GOT3 (cell line): ENCODE measurements around the gene DRC1.
A peak's percentile ranks its signal among the peaks of the same experiment; 100 is the strongest.

Source experiments
- DNase-seq: peaks from one replicate; lab custom pipeline; 2025; ENCODE audit warnings: mixed read lengths; lab: John Stamatoyannopoulos, UW

The DRC1 gene

DNA sequence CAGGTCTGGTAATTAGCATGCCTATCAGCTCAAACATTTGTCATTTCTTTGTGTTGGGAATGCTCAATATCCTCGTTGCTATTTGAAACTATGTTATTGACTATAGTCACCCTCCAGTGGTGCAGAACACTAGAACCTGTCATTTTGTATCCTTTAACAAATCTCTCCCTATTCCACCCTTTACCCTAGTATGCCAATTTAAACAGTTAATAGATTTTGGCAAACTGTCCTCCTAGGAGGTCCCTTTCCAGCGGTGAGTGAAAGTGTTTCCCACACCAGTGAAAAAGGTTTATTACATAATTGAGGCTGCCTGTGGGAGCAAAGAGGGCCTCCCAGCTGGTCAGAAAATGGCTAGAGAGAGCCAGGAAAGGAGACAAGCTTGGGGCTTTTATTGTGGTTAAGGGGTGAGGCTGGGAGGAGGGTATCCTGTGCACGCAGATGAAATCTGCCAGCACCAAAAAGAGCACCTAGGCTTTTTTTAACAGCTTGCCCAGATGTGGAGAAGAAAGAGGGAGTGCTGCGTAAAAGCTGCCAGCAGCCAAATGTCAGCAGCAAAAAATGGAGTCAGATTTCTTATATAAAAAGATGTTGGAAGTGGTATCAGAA lies 1.8 kb upstream of the DRC1 start:
- DNase-seq = no peak

DNA sequence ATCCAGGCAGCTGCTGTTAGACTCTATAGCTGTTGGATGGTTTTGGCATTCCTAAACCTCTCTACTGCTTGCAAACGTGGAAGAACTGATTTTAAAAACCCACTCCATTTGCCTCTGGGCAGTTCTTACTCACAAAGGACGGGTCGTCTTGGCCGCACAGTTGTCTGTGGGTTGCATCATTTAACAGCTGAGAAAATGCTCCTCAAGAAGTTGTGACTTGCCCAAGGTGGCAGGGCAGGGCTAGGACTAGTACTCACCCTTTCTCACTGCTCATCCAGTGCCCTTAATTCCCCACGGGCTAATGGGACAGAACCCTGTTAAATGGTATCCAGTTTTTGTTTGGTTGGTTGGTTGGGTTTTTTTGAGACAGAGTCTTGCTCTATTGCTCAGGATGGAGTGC lies 997 bp upstream of the DRC1 start:
- no peak for DNase-seq

DNA sequence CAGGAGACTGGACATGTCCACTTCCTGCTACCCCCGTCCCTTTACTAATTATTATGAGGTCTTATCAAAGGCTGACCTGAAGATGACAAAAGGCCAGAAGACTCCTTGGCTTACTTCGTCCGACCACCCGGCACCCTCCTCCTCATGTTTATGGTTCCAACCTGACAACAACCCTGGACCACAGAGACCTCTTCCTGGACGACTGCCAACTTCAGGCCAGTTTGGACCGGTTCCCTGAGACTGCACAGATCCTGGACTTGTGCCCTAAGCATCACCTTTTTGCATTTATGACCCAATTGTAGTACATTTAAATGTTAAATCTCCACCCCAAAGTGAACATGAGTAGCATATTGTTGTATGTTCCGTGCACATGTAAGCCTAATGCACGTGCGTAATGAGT lies 5.8 kb downstream of the DRC1 start:
- DNase-seq = no peak

DNA sequence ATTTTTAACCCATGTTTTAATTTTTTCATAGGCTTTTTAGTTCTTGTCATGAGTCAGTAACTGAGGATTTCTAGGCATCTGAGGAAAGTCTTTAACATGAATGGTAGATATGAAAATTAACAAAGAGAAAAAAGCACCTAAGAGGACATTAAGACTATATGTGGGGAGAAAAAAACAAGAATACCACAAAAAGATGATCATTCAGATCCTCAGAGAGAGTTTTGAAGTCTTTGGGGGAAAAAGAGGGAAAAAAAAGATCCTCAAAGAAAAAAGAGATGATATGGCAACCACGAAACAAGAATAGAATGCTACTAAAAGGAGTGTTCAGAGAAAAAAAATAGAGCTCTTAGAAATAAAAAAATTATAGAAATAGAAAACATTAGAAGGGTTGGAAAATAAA lies 8.1 kb downstream of the DRC1 start:
- no peak for DNase-seq

DNA sequence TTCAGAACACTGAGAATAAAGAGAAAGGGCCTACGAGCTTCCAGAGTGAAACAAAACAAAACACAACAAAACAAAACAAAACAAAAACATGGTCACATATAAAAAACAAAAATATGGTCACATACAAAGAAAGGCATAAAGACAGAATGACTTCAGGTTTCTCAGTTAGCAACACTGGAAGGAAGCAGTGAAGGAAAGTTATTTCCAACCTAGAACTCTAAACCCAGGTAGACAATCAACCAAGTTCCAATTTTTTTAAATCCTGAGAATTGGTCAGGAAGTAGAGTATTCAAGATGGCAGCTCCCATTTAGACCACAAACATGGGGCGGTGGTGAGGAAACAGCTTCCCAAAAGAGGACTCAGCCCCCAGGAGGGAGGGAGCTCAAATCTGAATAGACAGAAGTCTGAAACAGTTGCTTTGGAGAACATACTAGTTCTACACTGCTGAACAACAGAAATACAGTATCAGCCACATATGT lies 9.1 kb downstream of the DRC1 start:
- no peak for DNase-seq

DNA sequence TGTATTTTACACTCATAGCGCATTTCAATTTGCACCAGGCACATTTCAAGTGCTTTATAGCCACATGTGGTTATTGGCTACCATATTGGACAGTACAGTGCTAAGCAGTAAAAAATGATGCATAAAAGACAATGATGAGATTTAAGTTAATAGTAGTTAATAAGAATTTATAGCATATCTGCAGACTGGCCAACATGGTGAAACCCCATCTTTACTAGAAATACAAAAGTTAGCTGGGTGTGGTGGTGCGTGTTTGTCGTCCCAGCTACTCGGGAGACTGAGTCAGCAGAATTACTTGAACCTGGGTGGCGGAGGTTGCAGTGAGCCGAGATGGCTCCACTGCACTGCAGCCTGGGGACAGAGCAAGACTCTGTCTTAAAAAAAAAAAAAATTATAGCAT lies 9.7 kb downstream of the DRC1 start:
- no peak for DNase-seq

DNA sequence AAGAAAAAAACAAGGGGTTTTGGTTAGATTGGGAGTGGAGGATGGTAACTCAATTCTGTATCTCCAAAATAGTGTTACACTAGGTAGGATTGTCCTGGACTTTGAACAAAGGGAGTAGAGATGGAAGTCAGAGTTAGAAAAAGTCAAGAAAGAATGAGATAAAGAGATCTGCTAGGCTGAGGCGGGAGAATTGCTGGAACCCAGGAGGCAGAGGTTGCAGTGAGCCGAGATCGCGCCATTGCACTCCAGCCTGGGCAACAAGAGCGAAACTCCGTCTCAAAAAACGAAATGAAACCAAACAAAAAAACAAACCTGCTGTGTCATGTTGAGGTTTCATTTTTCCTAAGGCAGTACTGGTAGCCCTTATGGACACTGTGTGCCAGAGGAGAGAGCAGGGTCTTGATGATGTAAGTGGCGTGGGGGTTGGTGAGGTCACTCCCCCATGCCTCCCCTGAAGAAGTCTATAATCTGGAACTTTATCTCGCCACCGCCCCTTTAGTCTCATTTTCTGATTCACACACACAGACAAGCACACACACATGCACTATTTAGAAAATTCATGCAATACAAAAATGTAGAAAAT lies 10.5 kb downstream of the DRC1 start:
- DNase-seq = no peak

DNA sequence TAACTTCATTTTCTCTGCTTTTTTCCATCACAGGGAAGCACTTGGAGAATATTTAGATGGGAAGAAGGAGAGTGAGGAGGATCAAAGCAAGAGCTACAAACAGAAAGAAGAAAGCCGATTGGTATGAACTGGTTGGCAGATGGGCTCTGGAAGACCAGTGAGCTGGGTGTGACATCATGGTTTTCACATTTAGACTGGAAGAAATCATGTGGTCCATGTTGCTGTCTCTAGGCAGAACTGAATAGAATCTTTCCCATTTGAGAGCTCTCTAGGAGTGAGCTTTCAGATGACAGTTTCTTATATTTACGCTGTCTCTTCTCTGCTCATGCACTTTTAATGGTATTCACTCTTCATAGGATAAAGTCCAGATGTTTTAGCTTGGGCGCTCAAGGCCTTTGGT lies 12.6 kb downstream of the DRC1 start:
- DNase-seq = no peak

DNA sequence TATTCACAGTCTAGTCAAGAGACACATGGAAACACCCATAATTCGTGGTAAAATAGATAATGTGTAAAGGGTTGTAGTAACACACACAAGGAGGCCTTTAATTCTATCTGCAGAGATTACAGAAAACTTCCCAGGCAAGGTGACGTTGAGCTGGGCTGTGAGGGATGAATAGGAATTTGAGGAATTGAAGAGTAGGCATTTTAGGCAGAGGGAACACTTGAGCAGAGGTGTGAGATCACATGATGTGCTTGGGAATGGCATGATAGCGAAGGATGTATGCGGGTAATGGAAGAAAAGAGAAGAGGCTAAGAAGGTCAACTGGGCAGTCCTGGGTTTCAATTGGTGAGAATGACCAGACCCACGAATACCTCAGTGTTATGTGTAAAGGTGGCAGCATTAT lies 20.2 kb downstream of the DRC1 start:
- DNase-seq = no peak

DNA sequence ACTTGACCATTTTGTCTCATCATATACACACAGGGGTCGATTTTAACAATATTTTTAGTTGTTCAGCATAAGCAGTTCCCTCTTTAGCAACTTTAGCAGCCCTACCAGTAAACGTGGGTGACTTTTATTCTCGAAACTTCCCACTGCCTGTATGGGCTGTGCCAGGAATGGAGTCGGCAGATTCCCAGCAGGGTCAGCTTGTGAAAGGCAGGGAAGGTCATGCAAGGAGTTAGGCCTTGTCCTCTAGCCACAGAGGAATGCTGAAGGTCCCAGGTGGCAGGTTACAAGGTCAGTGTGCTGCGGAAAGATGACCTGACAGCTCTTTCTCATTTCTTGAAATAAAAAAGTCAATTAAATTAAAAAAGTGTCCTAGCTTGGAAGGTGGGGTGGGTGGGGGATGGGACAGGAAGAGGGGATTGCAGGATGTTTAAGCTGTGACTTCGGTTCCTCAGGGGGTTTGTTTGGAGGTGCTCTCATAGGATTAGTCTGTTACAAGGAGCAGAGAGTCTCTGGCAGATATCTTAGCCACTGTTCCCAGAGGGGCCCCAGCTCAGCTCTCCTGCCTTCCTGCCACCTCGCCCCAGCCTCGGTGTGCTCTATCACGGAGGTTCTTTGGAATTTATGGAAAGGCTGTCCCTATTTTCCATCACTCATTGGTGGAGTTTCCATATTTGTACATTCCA lies 21.4 kb downstream of the DRC1 start:
- no peak for DNase-seq

DNA sequence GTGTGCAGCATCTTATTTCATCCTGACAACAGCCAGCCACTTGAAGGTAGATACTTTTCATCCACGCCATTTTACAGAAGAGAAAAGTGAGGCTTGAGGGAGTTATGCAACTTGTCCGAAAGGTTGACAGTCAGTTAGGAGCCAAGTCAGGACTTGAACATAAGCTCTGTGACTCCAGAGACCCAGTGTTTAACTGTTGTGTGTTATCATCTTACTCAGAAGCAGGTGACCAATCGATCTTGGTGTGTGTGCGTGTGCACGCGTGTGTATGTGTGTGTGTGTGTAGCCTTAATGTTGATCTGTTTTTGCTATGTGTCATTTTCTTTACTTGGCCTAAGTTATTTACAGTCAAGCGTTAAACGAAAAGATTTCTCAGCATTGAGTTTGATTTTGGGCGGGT lies 22.0 kb downstream of the DRC1 start:
- DNase-seq = no peak

DNA sequence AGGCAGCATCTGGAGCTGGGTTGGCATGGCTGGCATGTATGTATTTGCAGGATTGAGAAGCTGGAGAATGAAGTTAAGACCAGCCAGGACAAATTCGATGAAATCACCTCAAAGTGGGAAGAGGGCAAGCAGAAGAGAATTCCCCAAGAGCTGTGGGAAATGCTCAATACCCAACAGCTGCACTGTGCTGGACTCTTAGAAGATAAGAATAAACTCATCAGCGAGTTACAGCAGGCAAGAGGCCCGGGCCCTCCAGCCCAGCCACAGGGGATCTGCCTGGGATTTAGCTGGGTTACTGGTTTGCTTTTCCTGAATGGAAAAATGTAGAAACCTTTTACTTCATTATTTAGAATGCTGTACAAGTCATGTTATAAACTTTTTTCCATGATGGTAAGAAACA lies 22.5 kb downstream of the DRC1 start:
- DNase-seq = no peak

DNA sequence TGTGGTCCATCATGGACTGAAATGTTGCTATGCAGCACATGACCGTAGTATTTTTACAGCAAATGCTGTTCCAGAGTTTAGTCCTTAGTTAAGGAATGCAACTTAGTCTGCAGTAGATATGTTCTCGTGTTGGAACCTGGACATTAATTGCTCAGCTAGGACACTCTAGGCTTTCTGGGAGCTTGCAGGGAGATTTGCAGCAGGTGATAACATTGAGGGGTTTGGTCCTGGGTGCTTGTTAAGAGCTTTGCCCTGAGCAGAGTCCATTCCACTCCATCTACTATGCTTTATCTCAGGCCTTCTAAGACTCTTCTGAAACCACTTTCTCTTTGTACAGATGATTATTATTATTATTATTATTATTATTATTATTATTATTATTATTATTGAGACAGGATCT lies 27.1 kb downstream of the DRC1 start:
- DNase-seq = no peak

DNA sequence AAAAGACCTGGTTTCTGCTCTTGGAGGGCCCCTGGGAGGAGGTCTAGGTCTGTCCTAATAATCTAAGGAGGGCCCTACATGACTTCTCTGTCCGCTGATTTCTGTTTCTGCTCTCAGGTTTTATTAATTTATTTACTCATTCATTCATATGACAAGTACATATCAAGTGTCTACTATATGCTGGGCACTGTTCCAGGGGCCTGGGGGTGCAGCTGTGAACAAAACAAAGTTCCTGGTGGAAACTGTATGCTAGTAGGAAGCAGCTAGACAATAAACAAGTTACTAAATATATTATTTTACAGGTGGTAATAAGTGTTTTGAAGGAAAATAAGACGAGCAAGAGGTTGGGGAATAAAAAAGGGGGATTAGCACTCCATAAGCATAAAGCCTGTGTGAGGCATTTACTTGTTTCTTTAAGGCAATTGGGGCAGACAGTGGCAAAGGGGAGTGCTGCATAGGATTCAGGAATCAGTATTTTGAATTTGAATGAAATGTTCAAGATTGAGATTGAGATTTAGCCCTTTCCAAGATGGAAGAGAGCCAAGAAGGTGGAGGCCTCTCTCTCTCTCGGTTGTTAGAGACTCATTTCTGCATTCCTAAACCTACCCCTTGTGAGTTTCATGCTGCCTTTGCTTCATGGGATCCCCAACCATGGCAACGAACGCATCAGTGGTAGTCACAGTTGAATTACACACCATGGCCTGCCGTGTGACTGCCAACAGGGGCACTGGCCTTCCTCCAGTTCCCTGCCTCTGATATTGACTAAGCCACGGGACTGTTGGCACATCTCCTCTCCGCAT lies 28.3 kb downstream of the DRC1 start:
- no peak for DNase-seq

DNA sequence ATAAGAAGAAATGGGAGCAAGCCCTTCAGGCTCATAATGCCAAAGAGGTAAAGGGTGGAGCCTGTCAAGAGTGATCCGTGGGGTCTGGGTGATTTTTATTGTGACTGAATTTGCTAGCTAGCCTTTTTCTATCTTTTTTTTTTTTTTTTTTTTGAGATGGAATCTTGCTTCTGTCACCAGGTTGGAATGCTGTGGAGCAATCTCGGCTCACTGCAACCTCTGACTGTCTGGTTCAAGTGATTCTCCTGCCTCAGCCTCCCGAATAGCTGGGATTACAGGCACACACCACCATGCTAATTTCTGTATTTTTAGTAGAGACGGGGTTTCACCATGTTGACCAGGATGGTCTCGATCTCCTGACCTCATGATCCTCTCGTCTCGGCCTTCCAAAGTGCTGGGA lies 29.1 kb downstream of the DRC1 start:
- no peak for DNase-seq

DNA sequence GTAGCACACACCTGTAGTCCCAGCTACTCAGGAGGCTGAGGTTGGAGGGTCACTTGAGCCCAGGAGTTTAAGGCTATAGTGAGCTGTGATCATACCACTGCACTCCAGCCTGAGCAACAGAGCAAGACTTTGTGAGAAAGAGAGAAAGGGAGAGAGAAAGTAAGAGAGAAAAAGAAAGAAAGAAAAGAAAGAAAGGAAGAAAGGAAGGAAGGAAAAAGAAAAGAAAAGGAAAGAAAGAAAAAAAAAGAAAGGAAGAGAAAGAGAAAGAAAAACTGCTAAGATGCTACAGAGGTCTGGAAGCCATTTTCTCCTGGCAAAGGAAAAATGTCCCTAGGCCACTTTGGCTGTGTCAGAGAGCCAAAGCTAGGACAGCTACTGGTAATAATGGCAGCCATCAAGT lies 30.6 kb downstream of the DRC1 start:
- DNase-seq = no peak

DNA sequence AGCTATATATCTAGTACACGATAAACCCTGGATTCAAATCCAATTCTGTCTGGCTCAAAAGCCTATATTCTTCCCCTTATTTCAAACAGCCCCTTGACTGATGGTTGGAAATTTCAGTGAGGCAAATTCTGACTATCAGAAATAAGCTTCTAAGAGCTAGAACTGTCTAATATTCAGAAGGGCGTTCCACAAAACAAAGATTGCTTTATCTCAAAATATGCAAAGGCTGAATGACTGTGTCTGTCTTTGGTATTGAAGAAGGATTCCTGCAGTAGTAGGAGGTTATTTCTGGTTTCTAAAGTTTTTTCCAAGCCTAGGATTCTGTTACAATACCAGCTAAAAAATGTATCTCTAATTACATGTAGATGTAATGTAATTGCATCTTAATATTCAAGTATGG lies 31.1 kb downstream of the DRC1 start:
- DNase-seq = no peak

DNA sequence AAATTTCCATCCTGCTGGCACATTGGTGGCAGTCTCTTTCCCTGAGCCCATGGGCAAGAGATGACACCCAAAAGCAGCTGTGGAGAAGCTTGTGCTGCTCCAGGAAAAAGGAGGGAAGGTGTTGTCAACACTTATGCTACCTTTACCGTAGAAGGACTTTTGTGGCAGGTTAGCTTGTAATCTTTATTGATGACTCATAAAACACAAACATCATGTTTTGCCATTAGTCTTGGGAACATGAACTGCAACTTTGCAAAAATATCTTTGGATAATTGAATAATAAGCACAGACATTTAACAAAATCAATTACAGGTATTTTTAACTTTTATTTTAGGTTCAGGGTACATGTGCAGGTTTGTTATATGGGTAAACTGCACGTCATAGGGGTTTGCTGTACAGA lies 33.4 kb downstream of the DRC1 start:
- DNase-seq = no peak

DNA sequence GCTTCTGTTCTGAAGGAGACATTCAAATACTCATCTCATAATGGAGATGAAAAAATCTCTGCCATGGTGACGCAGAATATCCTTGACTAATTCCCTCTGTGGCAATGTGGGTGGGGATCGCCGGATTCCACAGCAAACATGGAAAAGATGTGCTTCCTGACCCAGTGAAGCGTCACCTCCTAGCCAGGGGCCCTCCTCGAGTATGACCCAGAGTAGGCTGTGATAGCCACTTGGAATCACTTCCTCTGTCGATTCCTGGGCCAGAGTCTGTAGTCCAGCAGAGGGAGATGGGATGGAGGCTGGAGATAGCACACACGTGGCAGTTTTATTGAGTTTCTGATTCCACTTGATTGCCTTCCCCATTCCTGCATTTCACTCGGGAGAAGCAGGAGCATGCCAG lies 36.8 kb downstream of the DRC1 start:
- peak; percentile 8 for DNase-seq

DNA sequence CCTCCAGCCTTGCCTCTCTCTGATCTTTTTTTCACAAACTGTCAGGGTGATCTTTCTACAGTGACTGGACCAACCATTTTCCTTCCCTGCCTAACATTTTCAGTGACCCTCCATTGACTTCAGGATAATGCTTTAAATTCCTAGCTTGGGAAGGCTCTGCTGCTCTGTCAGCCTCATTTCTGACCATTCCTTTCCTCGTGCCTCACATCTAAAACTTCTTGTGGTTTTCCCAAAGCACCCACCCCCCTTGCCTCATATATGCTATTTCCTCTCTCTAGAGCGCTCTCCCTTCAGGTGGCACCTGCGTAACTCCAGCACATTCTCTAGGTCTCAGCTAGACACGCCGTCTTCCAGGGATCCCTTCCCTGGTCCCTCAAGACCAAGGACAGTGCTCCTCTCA lies 37.2 kb downstream of the DRC1 start:
- no peak for DNase-seq

DNA sequence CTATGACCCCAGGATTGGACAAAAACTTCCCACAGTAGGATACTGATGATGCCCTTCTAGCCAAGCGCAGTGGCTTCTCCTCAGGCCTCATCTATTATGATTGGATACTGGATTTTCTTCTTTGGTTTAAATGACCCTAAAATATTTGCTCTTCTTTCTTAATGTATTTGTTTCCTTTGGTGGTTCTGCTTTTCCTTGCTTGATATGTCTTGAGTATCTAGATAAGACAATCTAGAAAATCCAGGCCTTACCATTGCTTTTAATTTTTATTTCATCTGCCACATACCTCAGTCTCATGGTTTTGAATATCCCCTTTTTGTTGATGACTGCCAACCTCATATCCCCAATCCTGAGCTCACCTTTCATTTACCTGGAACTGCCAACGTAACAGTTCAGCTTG lies 40.6 kb downstream of the DRC1 start:
- no peak for DNase-seq

DNA sequence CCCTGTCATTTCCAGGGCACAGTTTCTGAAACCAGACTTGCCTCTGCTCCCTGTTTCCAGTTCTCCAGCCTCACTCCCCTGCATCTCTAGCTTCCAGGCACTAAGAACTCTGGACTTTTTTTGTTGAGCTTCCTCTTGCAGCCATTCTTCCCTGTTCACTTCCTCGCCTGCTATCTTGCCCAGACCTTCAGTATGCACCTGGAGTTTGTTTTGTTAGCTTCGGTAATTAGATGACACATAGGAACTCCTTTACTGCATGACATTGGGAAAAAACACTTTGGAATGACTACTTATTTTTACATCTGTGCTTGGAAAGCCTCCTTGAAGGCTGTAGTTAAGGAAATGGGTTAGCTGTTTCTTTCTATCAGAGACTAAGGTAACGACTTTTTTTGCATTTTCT lies 41.0 kb downstream of the DRC1 start:
- DNase-seq = no peak

DNA sequence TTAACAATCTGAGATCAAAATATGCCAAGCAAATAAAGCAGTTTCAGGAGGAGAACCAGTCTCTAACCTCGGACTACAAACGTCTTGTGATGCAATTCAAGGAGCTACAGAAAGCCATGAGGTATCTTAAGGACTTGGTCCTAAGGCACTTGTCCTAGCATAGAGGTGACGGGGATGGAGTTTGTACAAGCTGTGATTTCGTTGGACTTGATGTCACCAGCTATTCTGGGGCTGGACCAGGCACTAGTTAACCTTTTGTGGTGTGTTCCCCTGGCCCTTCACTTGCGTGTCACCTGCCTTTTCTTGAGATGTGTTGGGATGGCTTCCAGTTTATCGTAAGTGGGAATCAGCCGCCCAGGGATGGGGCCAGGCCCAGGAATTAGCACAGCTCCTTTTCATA lies 42.5 kb downstream of the DRC1 start:
- no peak for DNase-seq
